GM08714 (cell line): ENCODE data around the gene PSTK.

Experiments used
- H3K4me3 ChIP-seq: fragments of 200-500 bp; sonication (Bioruptor generic); 2 replicates; pipeline ENCODE4 v1.5.1; 2014; ENCODE audit warnings: mild to moderate bottlenecking, low read length, inconsistent platforms
- ZNF274 ChIP-seq: IDR thresholded peaks from 2 replicates; pipeline ENCODE4 v1.6.1; 2012; ENCODE audit warnings: mild to moderate bottlenecking, low read depth, low read length

PSTK gene

DNA sequence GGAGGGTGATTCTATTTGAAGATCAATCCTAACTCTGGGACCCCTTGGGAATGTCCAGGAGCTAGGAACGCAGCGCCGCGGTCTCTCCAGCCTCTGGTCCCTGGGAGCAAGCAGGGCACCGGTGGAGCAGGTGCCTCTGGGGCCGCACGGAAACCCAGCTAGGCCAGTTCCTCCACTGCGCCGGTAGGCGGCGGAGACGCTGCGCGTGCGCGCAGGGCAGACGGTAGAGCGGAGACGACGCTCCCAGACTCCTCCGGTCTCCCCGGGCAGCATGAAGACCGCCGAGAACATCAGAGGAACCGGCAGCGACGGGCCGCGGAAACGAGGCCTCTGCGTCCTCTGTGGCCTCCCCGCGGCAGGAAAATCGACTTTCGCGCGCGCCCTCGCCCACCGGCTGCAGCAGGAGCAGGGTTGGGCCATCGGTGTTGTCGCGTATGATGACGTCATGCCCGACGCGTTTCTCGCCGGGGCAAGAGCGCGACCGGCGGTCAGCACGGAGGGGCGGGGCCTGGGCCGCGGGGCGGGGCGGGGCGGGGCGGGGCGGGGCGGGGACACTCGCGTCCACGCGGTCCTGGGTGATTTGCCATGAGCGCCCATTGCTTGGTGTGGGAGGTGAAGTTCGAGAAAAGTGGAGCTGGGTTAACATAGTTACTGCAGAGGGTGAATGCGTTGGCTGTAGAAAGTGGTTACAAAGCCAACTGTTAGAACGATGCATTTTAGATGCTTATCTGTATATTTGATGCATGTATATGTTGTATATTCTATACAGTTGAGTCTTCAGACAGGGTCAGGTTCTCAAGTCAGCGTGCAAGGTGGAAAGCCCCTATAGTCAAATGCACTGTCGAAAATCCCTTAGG is at the start of gene PSTK:
Gene PSTK, plus strand, starts transcription at position 193 of the 857 bp plus-strand sequence. Its CDS starts 79 bp downstream, at position 272.
- peak within 1 kb of the TSS; percentile 72 for H3K4me3 ChIP-seq
- no peak for TF ChIP-seq ZNF274

GRCh38 chr10:122931088-122931906 is 48.9 kb upstream of the PSTK start:
- no peak for TF ChIP-seq ZNF274
- H3K4me3 ChIP-seq: no peak overlapping the region

DNA sequence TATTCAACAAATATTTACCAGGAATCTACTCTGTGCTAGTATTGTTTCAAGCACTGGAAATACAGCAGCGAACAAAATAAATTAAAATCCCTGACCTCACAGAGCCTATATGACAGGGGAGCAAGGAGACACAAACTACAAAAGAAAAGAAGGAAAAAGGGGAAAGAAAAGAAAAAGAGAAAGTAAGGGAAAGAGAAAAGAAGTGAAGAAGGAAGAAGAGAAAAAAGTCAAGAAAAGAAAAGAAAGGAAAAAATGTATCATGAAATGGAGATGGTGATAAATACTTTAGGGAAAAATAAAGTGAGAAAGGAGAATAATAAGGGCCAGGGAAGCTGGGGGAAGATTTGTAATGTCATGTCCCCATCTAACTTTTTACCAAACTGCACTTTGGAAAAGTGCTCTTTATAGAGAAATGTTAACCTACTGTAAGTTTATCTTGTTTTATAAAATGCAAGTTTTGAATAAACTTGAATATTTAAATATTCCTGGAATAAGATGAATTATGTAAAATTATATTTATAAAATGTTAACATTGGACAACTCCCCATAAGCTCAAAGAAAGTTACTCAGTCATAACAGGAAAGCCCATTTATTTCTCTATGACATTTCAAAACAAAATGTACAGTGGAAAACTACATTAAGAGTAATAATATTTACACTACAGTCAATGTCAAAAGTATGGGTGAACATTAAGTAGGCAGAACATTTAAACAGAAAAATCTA is 40.9 kb upstream of the PSTK start:
- no peak overlapping the region for H3K4me3 ChIP-seq
- TF ChIP-seq ZNF274: no peak

- TF ChIP-seq ZNF274: no peak
- no peak overlapping the region for H3K4me3 ChIP-seq
Observed at GRCh38 chr10:122939856-122940543, 40.2 kb upstream of the PSTK start.

- TF ChIP-seq ZNF274: no peak
- no peak overlapping the region for H3K4me3 ChIP-seq
Observed at GRCh38 chr10:122949296-122949695, 30.9 kb upstream of the PSTK start.

DNA sequence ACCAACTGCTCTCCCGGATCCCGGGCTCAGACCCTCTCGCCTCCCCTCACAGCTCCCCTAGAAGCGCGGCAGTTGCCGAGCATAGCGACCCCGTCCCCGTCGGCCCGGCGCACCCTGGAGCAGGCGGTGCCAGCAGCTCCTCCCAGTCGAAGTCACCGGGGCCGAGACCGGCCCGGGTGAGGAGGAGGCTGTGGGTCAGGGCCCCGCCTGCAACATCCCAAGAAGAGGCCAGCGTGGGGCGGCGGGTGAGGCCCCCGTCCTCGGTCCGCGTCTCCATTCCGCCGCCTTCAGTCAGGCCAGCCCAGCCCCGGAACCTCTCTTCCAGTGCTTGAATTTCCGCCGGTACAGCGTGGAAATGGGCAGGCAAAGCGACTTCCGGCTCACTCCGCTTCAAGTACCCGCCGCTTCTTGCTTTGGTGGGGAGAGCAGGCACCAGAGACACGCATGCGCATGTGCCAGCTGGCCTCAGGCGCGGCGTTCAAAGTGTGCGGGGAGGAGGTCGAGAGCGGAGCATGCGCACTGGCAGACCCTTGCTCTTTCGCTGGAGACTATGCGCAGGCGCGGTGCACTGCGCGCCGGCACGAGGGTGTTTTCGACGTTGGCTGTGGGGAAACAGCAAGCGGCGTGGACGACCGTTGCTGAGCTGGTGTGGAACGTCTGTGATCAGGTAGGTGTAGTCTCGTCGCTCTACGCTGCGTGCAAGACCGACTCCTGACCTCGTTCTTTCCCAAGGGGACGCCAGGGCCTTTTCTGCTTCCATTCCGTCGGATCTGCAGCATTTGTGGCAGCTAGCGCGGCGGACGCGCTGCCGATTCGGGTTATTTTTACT is 26.1 kb upstream of the PSTK start, which contains the start of gene C10orf88:
Gene C10orf88, minus strand, starts transcription at position 326 of the 829 bp plus-strand sequence. Its CDS starts 49 bp downstream, at position 277.
- TF ChIP-seq ZNF274: no peak
- peak within 1 kb of the TSS; percentile 80 for H3K4me3 ChIP-seq

- H3K4me3 ChIP-seq: peak overlapping the region; percentile 26; the same call in 1 of the 2 replicates
- no peak for TF ChIP-seq ZNF274
Observed at GRCh38 chr10:122954731-122955050, 25.5 kb upstream of the PSTK start.

DNA sequence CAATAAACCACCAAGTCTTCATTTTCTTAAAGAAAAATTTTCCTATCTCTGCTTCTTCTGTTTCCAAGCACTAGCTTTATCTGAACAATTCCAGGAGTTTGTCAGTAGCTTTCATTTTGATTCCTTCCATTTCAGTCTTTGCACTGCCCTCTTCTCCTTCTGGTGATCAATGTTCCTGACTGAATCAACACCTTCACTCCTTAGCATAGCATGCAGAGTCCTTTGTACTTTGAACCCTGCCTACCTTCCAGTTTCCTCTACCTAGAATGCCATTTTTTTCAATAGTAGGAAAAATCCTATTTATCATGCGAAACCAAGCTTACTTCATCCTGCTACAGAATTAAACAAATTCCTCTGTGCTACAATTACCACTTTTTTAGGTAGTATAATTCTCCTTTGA is 24.3 kb upstream of the PSTK start:
- H3K4me3 ChIP-seq: no peak overlapping the region
- TF ChIP-seq ZNF274: no peak

DNA sequence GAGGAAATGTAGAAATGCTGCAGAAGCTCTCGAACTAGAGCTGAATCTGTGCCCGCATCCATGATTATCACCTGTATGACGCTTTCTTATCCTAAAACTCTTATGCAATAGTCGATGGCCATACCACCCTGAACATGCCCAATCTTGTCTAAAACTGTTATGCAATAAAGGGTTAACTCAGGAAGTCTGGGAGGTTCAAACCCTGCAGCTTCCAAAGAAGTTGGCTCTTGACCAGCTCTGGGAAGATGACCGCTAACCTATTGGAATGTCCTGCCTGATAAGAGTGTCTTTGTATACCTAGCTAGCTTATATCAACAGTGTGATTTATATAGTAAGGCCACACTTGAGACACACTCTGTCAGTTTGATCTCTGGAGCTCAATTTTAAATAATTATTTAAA is 22.7 kb upstream of the PSTK start:
- no peak for TF ChIP-seq ZNF274
- H3K4me3 ChIP-seq: no peak overlapping the region

DNA sequence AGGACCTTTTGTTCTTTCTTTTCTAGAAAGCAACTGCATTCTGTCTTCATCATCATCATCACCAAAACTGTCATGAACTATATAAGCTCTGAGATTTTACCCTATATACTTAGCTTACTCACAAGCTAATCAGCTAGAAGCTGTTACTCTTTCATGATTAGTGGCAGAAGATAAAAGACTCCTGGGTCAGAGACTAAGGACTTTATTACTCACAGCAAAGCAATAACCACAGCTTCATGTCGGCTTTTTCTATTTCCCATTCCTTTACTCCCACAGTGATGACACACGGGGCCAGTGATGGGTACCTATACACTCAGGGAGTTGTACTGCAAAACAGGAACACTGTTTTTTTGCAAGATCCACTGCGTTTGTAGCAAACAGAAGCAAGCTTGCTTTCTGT is 17.8 kb upstream of the PSTK start:
- no peak for TF ChIP-seq ZNF274
- no peak overlapping the region for H3K4me3 ChIP-seq

GRCh38 chr10:122966879-122967278 is 13.3 kb upstream of the PSTK start:
- H3K4me3 ChIP-seq: no peak overlapping the region
- no peak for TF ChIP-seq ZNF274

GRCh38 chr10:122968698-122969097 is 11.5 kb upstream of the PSTK start:
- no peak for TF ChIP-seq ZNF274
- no peak overlapping the region for H3K4me3 ChIP-seq

- H3K4me3 ChIP-seq: no peak overlapping the region
- no peak for TF ChIP-seq ZNF274
Observed at GRCh38 chr10:122974023-122974422, 6.2 kb upstream of the PSTK start.
